Stimulated activated CD8-positive, alpha-beta memory T cell treated with anti-CD3 and anti-CD28 coated beads, Interleukin-15, amount 100 ng/mL, for 1 hour (primary cell): ENCODE measurements around the gene SSR1.

ENCODE experiments used
- DNase-seq: peaks from one replicate; pipeline ENCODE4 v3.0.0-alpha.2; 2020; ENCODE audit warnings: low read depth

The SSR1 gene

GRCh38 chr6:7257521-7258230, 55.3 kb downstream of the SSR1 start:
- DNase-seq, result no peak

- DNase-seq, result no peak
These were observed 56.2 kb downstream of the SSR1 start for GRCh38 chr6:7256785-7257184.

GRCh38 chr6:7255918-7256317, 57.1 kb downstream of the SSR1 start:
- no peak for DNase-seq

GRCh38 chr6:7254980-7255835, 57.8 kb downstream of the SSR1 start:
- DNase-seq, result no peak

GRCh38 chr6:7252390-7252789, 60.6 kb downstream of the SSR1 start:
- DNase-seq, result no peak

- DNase-seq, result no peak
These were observed 61.2 kb downstream of the SSR1 start for GRCh38 chr6:7251646-7252260.

GRCh38 chr6:7250812-7251211, 62.2 kb downstream of the SSR1 start:
- DNase-seq, result no peak

- DNase-seq, result no peak
These were observed 62.9 kb downstream of the SSR1 start for GRCh38 chr6:7249946-7250643.

- no peak for DNase-seq
These were observed 63.6 kb downstream of the SSR1 start for GRCh38 chr6:7249391-7249790.

- no peak for DNase-seq
These were observed 65.2 kb downstream of the SSR1 start for GRCh38 chr6:7247828-7248227.

GRCh38 chr6:7247179-7247456, 65.9 kb downstream of the SSR1 start:
- DNase-seq, result no peak

- DNase-seq, result no peak
These were observed 66.4 kb downstream of the SSR1 start for GRCh38 chr6:7246401-7247178.

- no peak for DNase-seq
These were observed 67.2 kb downstream of the SSR1 start for GRCh38 chr6:7245668-7246393.

- peak; percentile 8 for DNase-seq
These were observed 69.6 kb downstream of the SSR1 start for GRCh38 chr6:7243179-7243981.

GRCh38 chr6:7242835-7243178, 70.2 kb downstream of the SSR1 start:
- DNase-seq, result no peak

GRCh38 chr6:7241709-7242645, 71.0 kb downstream of the SSR1 start:
- DNase-seq, result no peak

- no peak for DNase-seq
These were observed 71.8 kb downstream of the SSR1 start for GRCh38 chr6:7241160-7241559.

- no peak for DNase-seq
These were observed 72.6 kb downstream of the SSR1 start for GRCh38 chr6:7240351-7240750.

GRCh38 chr6:7239590-7239948, 73.4 kb downstream of the SSR1 start:
- no peak for DNase-seq
